ENCODE data around the gene DEFB125. TPM values are rescaled to one million over a fixed set of nuclear protein-coding genes. Genes with fewer than 3 reads are reported as not detected.

DEFB125 gene
- polyA plus RNA-seq, 1 donor (not counting 4 experiments of a cell fraction or from before 2014, with no cell fraction given) = not detected

DNA sequence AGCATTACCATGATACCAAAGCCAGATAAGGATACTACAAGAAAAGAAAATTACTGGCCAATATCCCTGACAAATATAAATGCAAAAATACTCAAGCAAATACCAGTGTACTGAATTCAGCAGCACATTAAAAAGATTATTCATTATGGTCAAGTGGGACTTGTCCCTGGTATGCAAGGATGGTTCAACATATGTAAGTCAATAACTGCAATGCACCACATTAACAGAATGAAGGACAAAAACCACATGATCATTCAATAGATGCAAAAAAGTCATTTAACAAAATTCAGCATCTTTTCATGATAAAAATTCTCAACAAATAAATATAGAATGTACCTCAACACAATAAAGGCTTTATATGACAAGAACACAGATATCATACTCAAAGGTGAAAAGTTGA, 9.1 kb upstream of the DEFB125 start:
- TF ChIP-seq EZH2 (IDR thresholded peaks at IDR 0.05; ENCODE audit: low read length) (no peak), CTCF (optimal IDR thresholded peaks at IDR 0.05 in 1 of 3, IDR thresholded peaks at IDR 0.05 in 1 of 3, conservative IDR thresholded peaks at IDR 0.05 in 1 of 3; ENCODE audit: extremely low read depth in 1 of 3, insufficient read depth in 2 of 3, low read length in 3 of 3) (no peak)
- H3K27me3 ChIP-seq (ENCODE audit: control insufficient read depth, extremely low read depth, insufficient read depth, low read length) = no peaks in the 10 kb centered on the region

DNA sequence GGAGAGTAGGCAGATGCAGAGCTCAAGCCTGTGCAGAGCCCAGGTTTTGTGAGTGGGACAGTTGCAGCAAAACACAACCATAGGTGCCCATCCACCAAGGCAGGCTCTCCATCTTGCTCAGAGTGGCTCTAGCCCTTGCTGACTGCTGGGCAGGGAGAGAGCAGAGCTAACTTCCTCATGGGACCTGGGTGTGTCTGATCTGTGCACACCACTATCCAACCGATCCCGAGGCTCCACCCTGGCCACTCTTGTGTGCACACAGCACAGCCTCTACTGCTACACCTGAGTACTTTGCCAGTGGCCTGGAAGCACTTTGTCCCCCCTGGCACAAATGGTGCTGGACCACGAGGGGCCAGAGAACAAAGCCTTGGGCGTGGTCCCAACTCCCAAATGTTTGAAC, 7.9 kb upstream of the DEFB125 start:
- Histone ChIP-seq H3K36me3 (ENCODE audit: control insufficient read depth in 2 of 2, extremely low read depth in 1 of 2, insufficient read depth in 2 of 2, low read length in 2 of 2) (no peaks in the 10 kb centered on the region), H3K27ac (ENCODE audit: control insufficient read depth, insufficient read depth, low read length) (no peak overlapping the region), H4K20me1 (ENCODE audit: control insufficient read depth, extremely low read depth, insufficient read depth, low read length) (no peaks in the 10 kb centered on the region), H3K4me3 (ENCODE audit: control insufficient read depth in 2 of 3, extremely low read depth in 1 of 3, insufficient read depth in 2 of 3, low read depth in 1 of 3, low read length in 3 of 3) (no peak overlapping the region), H3K9me3 (ENCODE audit: control insufficient read depth, low read depth, low read length) (no peaks in the 10 kb centered on the region), H3K9me1 (ENCODE audit: control insufficient read depth, extremely low read depth, insufficient read depth, low read length) (no peaks in the 10 kb centered on the region), H3K79me2 (ENCODE audit: control insufficient read depth, insufficient read depth, low read length) (no peaks in the 10 kb centered on the region), H2AFZ (ENCODE audit: control insufficient read depth, low read length) (no peak overlapping the region), H3K9ac (ENCODE audit: control insufficient read depth, extremely low read depth, insufficient read depth, low read length) (no peak overlapping the region), H3K27me3 (ENCODE audit: control insufficient read depth, extremely low read depth, insufficient read depth, low read length) (no peaks in the 10 kb centered on the region), H3K4me1 (ENCODE audit: control insufficient read depth, extremely low read depth, insufficient read depth, low read length) (peaks cover 4% of the 10 kb centered on the region), H3K4me2 (ENCODE audit: control insufficient read depth, extremely low read depth, insufficient read depth, low read depth, low read length) (no peak overlapping the region)
- dilution Hi-C loops (cut with MboI; ENCODE audit: extremely low pct_ligation_motif_present, low sequenced_read_pairs) = no loop called here
- TF ChIP-seq CTCF (optimal IDR thresholded peaks at IDR 0.05 in 1 of 3, IDR thresholded peaks at IDR 0.05 in 1 of 3, conservative IDR thresholded peaks at IDR 0.05 in 1 of 3; ENCODE audit: extremely low read depth in 1 of 3, insufficient read depth in 2 of 3, low read length in 3 of 3) (no peak), EZH2 (IDR thresholded peaks at IDR 0.05; ENCODE audit: low read length) (no peak)
- FAIRE-seq (no peak), DNase-seq (ENCODE audit: low read depth, low spot score) (no peak)

More for the DNA sequence above, 9.1 kb upstream of the DEFB125 start:
- H3K9me1 ChIP-seq (ENCODE audit: control insufficient read depth, extremely low read depth, insufficient read depth, low read length) = no peaks in the 10 kb centered on the region
- H3K9me3 ChIP-seq (ENCODE audit: control insufficient read depth, low read depth, low read length) = no peaks in the 10 kb centered on the region
- H4K20me1 ChIP-seq (ENCODE audit: control insufficient read depth, extremely low read depth, insufficient read depth, low read length) = no peaks in the 10 kb centered on the region
- no peak for DNase-seq (ENCODE audit: low read depth, low spot score)
- H3K36me3 ChIP-seq (ENCODE audit: control insufficient read depth in 2 of 2, extremely low read depth in 1 of 2, insufficient read depth in 2 of 2, low read length in 2 of 2) = no peaks in the 10 kb centered on the region
- FAIRE-seq = no peak
- H3K27ac ChIP-seq (ENCODE audit: control insufficient read depth, insufficient read depth, low read length) = no peak overlapping the region
- H3K4me3 ChIP-seq (ENCODE audit: control insufficient read depth in 2 of 3, extremely low read depth in 1 of 3, insufficient read depth in 2 of 3, low read depth in 1 of 3, low read length in 3 of 3) = no peak overlapping the region
- no peak overlapping the region for H3K9ac ChIP-seq (ENCODE audit: control insufficient read depth, extremely low read depth, insufficient read depth, low read length)
- dilution Hi-C loops (cut with MboI; ENCODE audit: extremely low pct_ligation_motif_present, low sequenced_read_pairs) = no loop called here
- H2AFZ ChIP-seq (ENCODE audit: control insufficient read depth, low read length) = no peak overlapping the region
- no peak overlapping the region for H3K4me2 ChIP-seq (ENCODE audit: control insufficient read depth, extremely low read depth, insufficient read depth, low read depth, low read length)
- peaks cover 4% of the 10 kb centered on the region for H3K4me1 ChIP-seq (ENCODE audit: control insufficient read depth, extremely low read depth, insufficient read depth, low read length)
- no peaks in the 10 kb centered on the region for H3K79me2 ChIP-seq (ENCODE audit: control insufficient read depth, insufficient read depth, low read length)
